Bronchial epithelial cell (primary cell): ENCODE data around the gene C1QL1. TPM values are rescaled to one million over a fixed set of nuclear protein-coding genes. Genes with fewer than 3 reads are reported as not detected.

Experiments used
- DNase-seq: peaks from one replicate; pipeline ENCODE4 v3.0.0-alpha.2; 2010; ENCODE audit warnings: low read depth
- FAIRE-seq: peaks from 2 replicates; lab custom pipeline; 2011; peaks lifted over from hg19 to GRCh38; lab: Jason Lieb, UNC
- H3K27me3 ChIP-seq: 2 replicates; pipeline ENCODE4 v1.5.1; 2011; ENCODE audit warnings: low read length; ENCODE audit not compliant: control insufficient read depth, insufficient read depth
- H3K36me3 ChIP-seq: 2 replicates; pipeline ENCODE4 v1.5.1; 2011; ENCODE audit warnings: low read length; ENCODE audit not compliant: control insufficient read depth, insufficient read depth
- H3K4me3 ChIP-seq: 2 replicates; pipeline ENCODE4 v1.5.1; 2011; ENCODE audit warnings: mild to moderate bottlenecking, low read depth, low read length, control low read depth
- total RNA-seq: library from RNA; depleted of rRNA; stranded (reverse); fragments of >200 nt; gene quantifications from 2 replicates; pipeline ENCODE4 v1.2.1, GENCODE V29; 2014
- TF ChIP-seq, protein P1 (sequence below): IDR thresholded peaks from 2 replicates; pipeline ENCODE4 v1.5.1; 2011; ENCODE audit warnings: mild to moderate bottlenecking, moderate library complexity, low read length, control low read depth, inconsistent platforms; ENCODE audit not compliant: insufficient read depth, severe bottlenecking

Gene C1QL1
- total RNA-seq, 1 donor from 2014 or later, result not detected

DNA sequence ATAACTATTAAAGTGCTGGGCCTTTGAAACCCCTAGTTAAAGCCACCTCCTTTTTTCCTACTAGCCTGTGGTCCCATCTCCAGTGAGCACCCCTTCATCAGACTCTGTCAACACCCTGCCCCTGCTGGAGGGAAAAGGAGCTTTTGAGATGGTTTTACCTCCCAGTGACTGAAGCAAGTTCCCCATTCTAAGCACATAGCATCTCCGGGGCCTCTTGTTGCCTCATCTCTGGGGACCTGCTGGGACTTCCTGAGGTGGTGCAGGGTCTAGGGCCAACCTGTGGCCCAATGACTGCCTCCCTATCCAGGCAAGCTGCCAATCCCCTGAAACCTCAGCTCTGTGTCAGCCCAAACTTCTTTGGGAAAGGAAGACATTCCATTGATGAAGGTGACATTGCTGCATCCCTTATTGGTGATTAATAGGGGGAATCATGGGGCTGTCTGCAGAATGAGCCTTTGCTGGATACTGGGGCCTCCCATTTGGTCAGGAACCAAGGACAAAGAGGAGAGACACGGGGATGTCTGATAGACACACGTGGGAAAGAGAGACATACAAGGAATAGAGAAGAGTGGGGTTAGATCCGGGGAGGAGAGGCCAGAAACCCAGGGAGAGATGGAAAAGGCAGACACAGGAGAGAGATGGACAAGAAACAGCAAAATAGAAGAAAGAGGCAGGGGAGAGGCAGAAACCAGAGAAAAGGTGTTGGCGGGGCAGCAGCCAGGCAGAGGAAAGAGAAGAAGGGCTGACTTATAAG lies 2.4 kb downstream of the C1QL1 start:
- no peak for DNase-seq
- peak; percentile 36 for FAIRE-seq
- TF ChIP-seq, protein P1, sequence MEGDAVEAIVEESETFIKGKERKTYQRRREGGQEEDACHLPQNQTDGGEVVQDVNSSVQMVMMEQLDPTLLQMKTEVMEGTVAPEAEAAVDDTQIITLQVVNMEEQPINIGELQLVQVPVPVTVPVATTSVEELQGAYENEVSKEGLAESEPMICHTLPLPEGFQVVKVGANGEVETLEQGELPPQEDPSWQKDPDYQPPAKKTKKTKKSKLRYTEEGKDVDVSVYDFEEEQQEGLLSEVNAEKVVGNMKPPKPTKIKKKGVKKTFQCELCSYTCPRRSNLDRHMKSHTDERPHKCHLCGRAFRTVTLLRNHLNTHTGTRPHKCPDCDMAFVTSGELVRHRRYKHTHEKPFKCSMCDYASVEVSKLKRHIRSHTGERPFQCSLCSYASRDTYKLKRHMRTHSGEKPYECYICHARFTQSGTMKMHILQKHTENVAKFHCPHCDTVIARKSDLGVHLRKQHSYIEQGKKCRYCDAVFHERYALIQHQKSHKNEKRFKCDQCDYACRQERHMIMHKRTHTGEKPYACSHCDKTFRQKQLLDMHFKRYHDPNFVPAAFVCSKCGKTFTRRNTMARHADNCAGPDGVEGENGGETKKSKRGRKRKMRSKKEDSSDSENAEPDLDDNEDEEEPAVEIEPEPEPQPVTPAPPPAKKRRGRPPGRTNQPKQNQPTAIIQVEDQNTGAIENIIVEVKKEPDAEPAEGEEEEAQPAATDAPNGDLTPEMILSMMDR, result no peak
- H3K27me3 ChIP-seq, result peaks cover 33% of the 10 kb centered on the region
- no peak overlapping the region for H3K4me3 ChIP-seq
- no peaks in the 10 kb centered on the region for H3K36me3 ChIP-seq

DNA sequence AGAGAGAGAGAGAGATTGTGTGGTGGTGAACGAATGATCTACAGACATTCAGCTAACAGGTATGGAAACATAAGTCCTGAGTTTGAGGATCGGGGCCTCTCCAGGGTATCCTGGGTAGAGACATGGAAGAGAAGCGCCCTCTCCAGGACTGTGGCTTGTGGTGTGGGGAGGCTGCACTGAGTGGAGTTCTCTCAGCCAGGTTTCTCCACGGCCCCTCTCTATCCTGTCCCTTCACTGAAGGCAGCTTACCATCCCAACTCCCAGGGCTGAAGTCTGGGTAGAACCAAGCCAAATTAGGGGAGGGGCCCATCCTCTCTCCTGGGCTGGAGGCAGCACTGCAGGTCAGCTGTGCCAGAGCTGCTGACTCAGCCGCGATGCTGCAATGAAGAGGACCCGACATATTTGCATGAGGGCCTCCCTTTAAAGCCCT lies 6.2 kb downstream of the C1QL1 start:
- Histone ChIP-seq H3K36me3 (no peaks in the 10 kb centered on the region), H3K4me3 (no peak overlapping the region), H3K27me3 (peaks cover 16% of the 10 kb centered on the region)
- DNase-seq (no peak), FAIRE-seq (no peak)
- TF ChIP-seq, protein P1, result no peak

DNA sequence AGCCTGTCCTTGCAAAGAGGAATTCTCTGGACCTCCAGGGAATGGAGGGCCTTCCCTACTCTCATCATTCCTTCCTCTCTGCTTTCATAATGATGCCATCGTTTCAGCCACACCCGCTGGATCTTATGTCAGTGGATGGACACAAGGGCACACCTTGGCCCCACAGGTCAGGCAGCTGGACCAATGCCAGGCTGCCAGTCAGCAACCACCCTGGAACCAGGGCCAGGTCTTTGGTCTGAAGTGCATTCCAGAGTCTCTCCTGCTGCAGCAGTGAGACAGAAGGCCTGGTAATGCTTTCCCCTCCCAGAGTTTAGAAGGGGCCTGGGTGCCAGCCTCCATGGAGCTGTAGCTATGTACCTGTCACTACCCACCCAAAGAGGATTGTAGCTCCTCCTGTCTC lies 7.4 kb downstream of the C1QL1 start:
- no peaks in the 10 kb centered on the region for H3K36me3 ChIP-seq
- peaks cover 5% of the 10 kb centered on the region for H3K27me3 ChIP-seq
- no peak overlapping the region for H3K4me3 ChIP-seq
- TF ChIP-seq, protein P1, result no peak
- FAIRE-seq, result peak; percentile 13
- DNase-seq, result no peak

DNA sequence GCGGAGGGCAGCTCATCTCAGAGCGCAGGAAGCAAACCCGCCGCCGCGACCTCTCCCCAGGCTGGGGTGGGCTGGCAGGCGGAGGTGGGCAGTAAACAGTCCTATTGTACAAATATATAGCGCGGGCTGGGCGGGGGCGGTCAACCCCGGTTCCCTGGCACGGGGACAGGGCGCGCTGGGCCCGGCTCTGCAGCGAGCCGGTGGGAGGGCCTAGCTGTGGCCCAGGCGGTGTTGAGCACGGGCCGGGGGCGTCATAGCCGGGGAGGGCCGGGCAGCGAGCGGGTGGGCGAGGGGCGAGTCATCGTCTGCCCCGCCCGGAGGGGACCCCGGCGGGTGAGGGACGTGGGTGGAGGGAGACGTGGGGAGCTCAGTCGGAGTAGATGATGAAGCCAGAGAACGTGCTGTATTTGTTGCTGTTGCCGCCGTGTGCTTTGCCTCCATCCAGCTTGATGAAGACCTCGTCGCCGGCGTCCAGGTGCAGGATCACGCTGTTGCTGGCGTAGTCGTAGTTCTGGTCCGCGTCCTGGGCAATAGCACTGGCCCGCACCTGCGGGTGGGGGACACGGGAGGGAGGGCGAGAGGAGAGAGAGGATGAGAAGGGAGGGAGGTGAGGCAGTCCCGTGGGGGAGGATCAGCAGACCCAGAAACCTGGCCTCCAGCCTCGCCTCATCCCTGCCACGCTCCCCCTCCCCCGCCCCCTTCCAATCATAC lies 8.1 kb downstream of the C1QL1 start:
- Histone ChIP-seq H3K27me3 (peaks cover 4% of the 10 kb centered on the region), H3K4me3 (no peak overlapping the region), H3K36me3 (no peaks in the 10 kb centered on the region)
- FAIRE-seq, result no peak
- DNase-seq, result no peak
- TF ChIP-seq, protein P1, result no peak

DNA sequence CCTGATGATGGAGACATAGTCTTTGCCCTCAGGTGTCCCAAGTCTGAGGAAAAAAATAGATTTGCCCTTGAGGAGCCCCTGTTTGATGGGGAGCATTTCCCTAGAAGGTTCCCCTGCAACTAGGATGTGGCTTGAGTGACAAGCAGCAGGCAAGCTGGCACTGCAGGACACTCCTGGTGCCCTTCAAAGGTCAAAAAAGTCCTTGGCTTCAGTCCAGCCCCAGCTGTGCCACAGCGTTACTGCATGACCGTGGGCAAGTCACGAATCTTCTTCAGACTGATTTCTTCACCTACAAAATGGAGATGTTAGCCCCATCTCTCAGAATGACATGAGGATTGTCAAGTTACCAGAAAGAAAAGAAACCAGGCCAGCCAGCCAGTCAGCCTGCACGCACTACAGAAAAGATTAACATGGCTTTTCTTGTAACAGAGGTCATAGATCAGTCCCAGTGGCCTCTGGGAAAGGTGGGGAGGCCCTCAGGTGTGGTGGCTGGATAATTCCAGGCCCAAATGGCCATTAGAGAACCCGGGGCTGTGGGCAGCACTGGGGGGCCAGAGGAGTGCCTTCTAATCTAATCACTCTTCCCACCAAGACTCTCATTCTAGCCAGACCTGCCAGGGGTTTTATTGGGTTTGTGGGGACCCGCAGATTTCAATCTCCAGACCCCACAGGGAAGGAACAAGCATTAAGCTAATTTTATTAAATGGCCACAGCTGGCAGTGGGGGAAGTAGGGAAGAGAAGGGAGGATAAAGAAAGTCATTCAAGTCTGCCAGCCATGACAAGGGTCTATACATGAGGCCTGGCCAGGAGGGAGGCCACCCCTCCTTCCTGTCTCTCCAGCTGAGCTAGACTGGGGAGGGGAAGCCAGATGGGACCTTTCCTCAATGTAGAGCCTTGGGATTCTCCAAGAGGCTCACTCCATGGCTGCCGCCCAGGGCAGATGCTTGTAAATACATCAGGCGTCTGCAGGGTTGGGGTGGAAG lies 10.8 kb downstream of the C1QL1 start:
- Histone ChIP-seq H3K27me3 (peaks cover 4% of the 10 kb centered on the region), H3K4me3 (no peak overlapping the region), H3K36me3 (no peaks in the 10 kb centered on the region)
- TF ChIP-seq, protein P1, result no peak
- FAIRE-seq (no peak), DNase-seq (no peak)
